Coronary artery (tissue), 2 donors: ENCODE data around the gene TMEM108.

Source experiments
- DNase-seq: peaks from one replicate; pipeline ENCODE4 v3.0.0-alpha.2; 2017; ENCODE audit warnings: low spot score
- H3K27ac ChIP-seq, 2 donors: fragments of 200-600 bp; sonication (generic); one replicate each; pipeline ENCODE4 v1.5.1; 2016 to 2019
- H3K4me3 ChIP-seq: fragments of 200-600 bp; sonication (generic); 2 replicates; pipeline ENCODE4 v1.5.1; 2016; ENCODE audit warnings: mild to moderate bottlenecking, moderate library complexity
- CTCF ChIP-seq: fragments of 200-600 bp; sonication (generic); IDR thresholded peaks from one replicate; pipeline ENCODE4 v1.5.1; 2019; ENCODE audit warnings: antibody characterized with exemption

The TMEM108 gene

DNA sequence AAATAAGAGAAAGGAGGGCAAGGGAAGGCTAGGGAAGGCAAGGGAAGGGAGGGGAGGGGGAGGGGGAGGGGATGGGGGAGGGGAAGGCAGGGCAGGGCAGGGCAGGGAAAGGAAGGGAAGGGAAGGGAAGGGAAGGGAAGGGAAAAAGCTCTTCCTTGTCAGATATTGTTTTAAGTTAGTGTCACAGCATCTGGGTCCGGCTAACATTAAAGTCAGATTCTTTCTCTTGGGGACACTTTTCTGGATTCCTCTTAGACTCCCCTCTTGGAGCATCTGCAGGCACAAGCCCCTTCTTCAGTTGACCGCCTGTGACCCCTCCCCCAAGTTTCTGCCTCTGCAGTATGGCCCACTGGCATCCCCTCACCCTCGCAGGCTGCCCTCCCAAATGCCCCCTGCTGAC is 387.7 kb downstream of the TMEM108 start:
- DNase-seq: no peak
- Histone ChIP-seq H3K27ac (no peak overlapping the region), H3K4me3 (no peak overlapping the region)
- TF ChIP-seq CTCF: no peak

GRCh38 chr3:133426721-133427120 is 388.5 kb downstream of the TMEM108 start:
- no peak overlapping the region for H3K27ac ChIP-seq
- no peak for TF ChIP-seq CTCF

DNA sequence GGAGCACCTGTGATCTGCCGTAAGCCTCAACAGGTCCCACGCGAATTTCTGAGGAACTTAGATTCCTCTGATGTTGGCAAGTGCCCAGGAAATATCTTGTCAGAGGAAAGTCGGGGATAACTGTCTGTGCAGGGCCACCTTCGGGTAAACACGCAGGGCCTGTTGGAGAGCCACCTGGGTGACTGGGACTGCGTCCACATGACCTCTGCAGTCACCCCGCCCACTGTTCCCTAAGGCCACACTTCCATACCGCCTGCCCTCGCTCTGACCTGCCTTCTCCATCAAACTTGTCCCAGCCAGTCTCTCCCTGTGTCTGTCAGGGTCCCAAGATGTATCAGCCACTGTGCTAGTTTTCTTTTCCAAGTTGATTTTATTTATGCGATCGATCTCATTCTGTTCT is 390.4 kb downstream of the TMEM108 start:
- DNase-seq: no peak
- no peak overlapping the region for H3K27ac ChIP-seq
- H3K4me3 ChIP-seq: no peak overlapping the region
- TF ChIP-seq CTCF: no peak

More at GRCh38 chr3:133426721-133427120, 388.5 kb downstream of the TMEM108 start:
- no peak for DNase-seq
- H3K4me3 ChIP-seq: no peak overlapping the region

GRCh38 chr3:133429063-133429462 is 390.9 kb downstream of the TMEM108 start:
- TF ChIP-seq CTCF: no peak
- no peak for DNase-seq
- Histone ChIP-seq H3K4me3 (no peak overlapping the region), H3K27ac (no peak overlapping the region)

GRCh38 chr3:133439563-133439962 is 401.4 kb downstream of the TMEM108 start:
- no peak overlapping the region for H3K27ac ChIP-seq
- no peak for DNase-seq
- TF ChIP-seq CTCF: no peak
- no peak overlapping the region for H3K4me3 ChIP-seq

- Histone ChIP-seq H3K4me3 (no peak overlapping the region), H3K27ac (no peak overlapping the region)
- DNase-seq: no peak
- no peak for TF ChIP-seq CTCF
These were observed 402.5 kb downstream of the TMEM108 start for GRCh38 chr3:133440652-133441051.

DNA sequence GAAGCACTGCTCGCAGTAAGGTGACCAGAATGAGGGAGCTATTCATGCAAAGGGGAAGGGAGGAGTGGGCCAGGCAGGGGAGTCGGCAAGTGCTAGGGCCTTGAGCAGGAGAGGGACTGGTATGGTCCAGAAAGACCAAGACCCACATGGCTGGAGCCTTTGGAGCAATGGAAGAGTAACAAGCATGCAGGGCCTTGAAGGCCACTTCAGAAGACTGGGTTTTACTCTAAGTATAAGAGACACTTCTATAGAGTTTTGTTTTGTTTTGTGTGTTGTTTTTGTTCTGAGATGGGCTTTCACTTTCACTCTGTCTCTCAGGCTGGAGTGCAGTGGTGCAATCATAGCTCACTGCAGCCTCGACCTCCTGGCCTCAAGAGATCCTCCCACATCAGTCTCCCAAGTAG is 403.7 kb downstream of the TMEM108 start:
- no peak for TF ChIP-seq CTCF
- Histone ChIP-seq H3K4me3 (no peak overlapping the region), H3K27ac (no peak overlapping the region)
- no peak for DNase-seq
